ENCODE data around the gene KLB.

Gene KLB

GRCh38 chr4:39464886-39465501 lies 58.3 kb downstream of the KLB start:
- DNase-seq (ENCODE audit: low spot score), result peak; percentile 80

- DNase-seq (ENCODE audit: low spot score), result no peak
These were observed 60.0 kb downstream of the KLB start for GRCh38 chr4:39466747-39467146.

GRCh38 chr4:39467464-39467863 lies 60.7 kb downstream of the KLB start:
- no peak for DNase-seq (ENCODE audit: low spot score)

- DNase-seq (ENCODE audit: low spot score), result peak; percentile 63
These were observed 62.8 kb downstream of the KLB start for GRCh38 chr4:39469429-39470077.

- DNase-seq (ENCODE audit: low spot score), result no peak
These were observed 63.7 kb downstream of the KLB start for GRCh38 chr4:39470402-39470801.

GRCh38 chr4:39472396-39472795 lies 65.7 kb downstream of the KLB start:
- DNase-seq (ENCODE audit: low spot score), result peak; percentile 32

GRCh38 chr4:39476187-39476895 lies 69.6 kb downstream of the KLB start:
- no peak for DNase-seq (ENCODE audit: low spot score)

GRCh38 chr4:39480251-39480650 lies 73.5 kb downstream of the KLB start:
- DNase-seq (ENCODE audit: low spot score), result no peak

GRCh38 chr4:39480902-39481695 lies 74.4 kb downstream of the KLB start:
- DNase-seq (ENCODE audit: low spot score), result no peak

GRCh38 chr4:39484582-39485272 lies 78.0 kb downstream of the KLB start:
- DNase-seq (ENCODE audit: low spot score), result no peak

GRCh38 chr4:39486221-39486804 lies 79.6 kb downstream of the KLB start:
- no peak for DNase-seq (ENCODE audit: low spot score)

GRCh38 chr4:39490322-39490721 lies 83.6 kb downstream of the KLB start:
- DNase-seq (ENCODE audit: low spot score), result no peak

- DNase-seq (ENCODE audit: low spot score), result no peak
These were observed 87.6 kb downstream of the KLB start for GRCh38 chr4:39494354-39494753.

- no peak for DNase-seq (ENCODE audit: low spot score)
These were observed 88.9 kb downstream of the KLB start for GRCh38 chr4:39495446-39496213.

GRCh38 chr4:39497909-39498726 lies 91.4 kb downstream of the KLB start:
- no peak for DNase-seq (ENCODE audit: low spot score)

GRCh38 chr4:39498727-39499020 lies 91.9 kb downstream of the KLB start:
- no peak for DNase-seq (ENCODE audit: low spot score)
